Measurements from ENCODE around the gene PSME4. TPM values are rescaled to one million over a fixed set of nuclear protein-coding genes. Genes with fewer than 3 reads are reported as not detected.

Gene PSME4
- total and polyA plus RNA-seq, 2 donors, result 33.3 to 40.9 TPM

DNA sequence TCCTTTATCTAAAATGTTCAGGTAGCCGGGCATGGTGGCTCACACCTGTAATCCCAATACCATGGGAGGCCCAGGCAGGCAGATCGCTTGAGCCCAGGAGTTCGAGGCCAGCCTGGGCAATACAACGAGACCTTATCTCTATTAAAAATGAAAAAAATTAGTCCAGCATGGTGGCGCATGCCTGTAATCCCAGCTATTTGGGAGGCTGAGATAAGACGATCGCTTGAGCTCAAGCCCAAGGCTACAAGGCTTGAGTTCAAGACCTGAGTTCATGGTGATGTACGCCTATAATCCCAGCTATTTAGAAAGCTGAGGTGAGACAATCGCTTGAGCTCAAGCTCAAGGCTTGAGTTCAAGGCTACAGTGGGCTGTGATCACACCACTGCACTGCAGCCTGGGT, 65.4 kb downstream of the PSME4 start:
- Histone ChIP-seq H3K27me3 (ENCODE audit: control insufficient read depth in 2 of 2, insufficient read depth in 1 of 2, low read length in 1 of 2) (no peaks in the 10 kb centered on the region), H3K36me3 (ENCODE audit: control insufficient read depth in 2 of 2, insufficient read depth in 2 of 2, low read length in 1 of 2) (peaks cover 23 to 63% of the 10 kb centered on the region in 2 donors), H3K4me1 (ENCODE audit: control insufficient read depth in 2 of 2, insufficient read depth in 2 of 2, low read length in 2 of 2) (no peaks in the 10 kb centered on the region), H3K27ac (ENCODE audit: low read depth in 1 of 2, low read length in 1 of 2) (no peak overlapping the region), H3K4me3 (ENCODE audit: low read length in 2 of 2) (no peak overlapping the region), H3K9me3 (ENCODE audit: control insufficient read depth in 2 of 2, insufficient read depth in 1 of 2, low read length in 1 of 2) (no peaks in the 10 kb centered on the region)
- whole genome bisulfite sequencing, result 98% methylated on average over 9 of the region's 9 CpGs
- no peak for DNase-seq (ENCODE audit: low read depth in 6 of 9, low spot score in 9 of 9)

DNA sequence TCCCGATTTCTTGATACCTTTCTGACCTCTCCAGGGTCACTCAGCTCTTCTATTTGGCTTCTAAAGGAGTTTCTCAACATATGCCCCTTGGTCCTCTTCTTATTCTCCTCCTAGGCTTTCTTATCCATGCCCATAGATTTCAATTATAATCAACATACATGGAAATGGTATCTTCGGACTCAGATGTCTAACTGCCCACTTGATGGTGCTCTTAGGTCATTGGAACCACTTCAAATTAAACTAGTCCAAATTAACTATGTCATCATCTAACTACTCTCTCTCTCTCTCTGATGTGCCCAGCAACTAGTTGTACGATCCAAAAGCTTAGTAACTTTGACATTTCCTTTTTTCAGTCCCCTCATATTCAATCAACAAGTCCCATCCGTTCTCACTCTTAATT, 67.8 kb downstream of the PSME4 start:
- Histone ChIP-seq H3K27ac (ENCODE audit: low read depth in 1 of 2, low read length in 1 of 2) (no peak overlapping the region), H3K36me3 (ENCODE audit: control insufficient read depth in 2 of 2, insufficient read depth in 2 of 2, low read length in 1 of 2) (peaks cover 36 to 72% of the 10 kb centered on the region in 2 donors), H3K4me3 (ENCODE audit: low read length in 2 of 2) (no peak overlapping the region), H3K9me3 (ENCODE audit: control insufficient read depth in 2 of 2, insufficient read depth in 1 of 2, low read length in 1 of 2) (no peaks in the 10 kb centered on the region), H3K4me1 (ENCODE audit: control insufficient read depth in 2 of 2, insufficient read depth in 2 of 2, low read length in 2 of 2) (no peaks in the 10 kb centered on the region), H3K27me3 (ENCODE audit: control insufficient read depth in 2 of 2, insufficient read depth in 1 of 2, low read length in 1 of 2) (no peaks in the 10 kb centered on the region)
- no peak for DNase-seq (ENCODE audit: low read depth in 6 of 9, low spot score in 9 of 9)
- WGBS, result 98% methylated on average over 4 of the region's 4 CpGs

DNA sequence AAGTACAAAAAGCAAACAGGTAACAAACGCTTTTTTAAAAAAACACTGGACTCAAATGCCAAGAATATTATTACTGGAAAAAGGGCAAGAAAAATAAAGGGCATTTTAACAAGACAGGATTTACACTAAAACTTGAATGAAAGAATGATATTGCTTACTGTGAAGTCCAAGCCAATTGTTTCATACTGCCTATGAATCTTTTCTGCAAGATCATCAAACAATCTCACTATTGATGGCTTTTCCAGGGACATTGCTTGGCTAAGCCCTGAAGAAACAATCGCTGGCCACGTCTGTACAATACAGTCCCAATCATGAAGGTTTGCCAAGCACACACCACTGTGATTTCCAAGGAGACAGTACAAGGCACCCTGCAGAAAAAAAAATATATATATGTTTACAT, 69.6 kb downstream of the PSME4 start:
- DNase-seq (ENCODE audit: low read depth in 6 of 9, low spot score in 9 of 9), result no peak
- H3K27me3 ChIP-seq (ENCODE audit: control insufficient read depth in 2 of 2, insufficient read depth in 1 of 2, low read length in 1 of 2), result no peaks in the 10 kb centered on the region
- 98% methylated on average over 3 of the region's 3 CpGs for WGBS

DNA sequence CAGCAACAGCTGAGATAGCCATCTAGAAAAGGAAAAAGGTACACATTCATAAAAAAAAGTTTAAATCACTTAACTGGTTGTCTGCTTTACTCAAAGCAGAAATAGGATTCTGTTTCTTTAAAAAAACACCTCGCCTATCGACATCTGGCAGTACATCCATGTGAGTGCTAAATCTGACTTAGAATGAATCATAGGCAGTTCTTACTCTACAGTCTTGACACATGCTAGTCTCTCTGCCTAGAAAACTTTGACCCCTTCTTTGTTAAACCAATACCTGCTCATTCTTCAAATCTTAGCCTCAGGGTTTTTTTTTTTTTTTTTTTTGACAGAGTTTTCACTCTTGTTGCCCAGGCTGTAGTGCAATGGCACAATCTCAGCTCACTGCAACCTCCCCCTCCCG, 73.9 kb downstream of the PSME4 start:
- peaks cover 31 to 77% of the 10 kb centered on the region in 2 donors for H3K36me3 ChIP-seq (ENCODE audit: control insufficient read depth in 2 of 2, insufficient read depth in 2 of 2, low read length in 1 of 2)
- H3K27ac ChIP-seq (ENCODE audit: low read depth in 1 of 2, low read length in 1 of 2), result no peak overlapping the region
- DNase-seq (ENCODE audit: low read depth in 6 of 9, low spot score in 9 of 9), result no peak
- no peaks in the 10 kb centered on the region for H3K27me3 ChIP-seq (ENCODE audit: control insufficient read depth in 2 of 2, insufficient read depth in 1 of 2, low read length in 1 of 2)
- H3K4me1 ChIP-seq (ENCODE audit: control insufficient read depth in 2 of 2, insufficient read depth in 2 of 2, low read length in 2 of 2), result no peaks in the 10 kb centered on the region
- H3K4me3 ChIP-seq (ENCODE audit: low read length in 2 of 2), result no peak overlapping the region
- no peaks in the 10 kb centered on the region for H3K9me3 ChIP-seq (ENCODE audit: control insufficient read depth in 2 of 2, insufficient read depth in 1 of 2, low read length in 1 of 2)
- 95% methylated on average over 3 of the region's 3 CpGs for WGBS

More for the DNA sequence above, 69.6 kb downstream of the PSME4 start:
- H3K4me1 ChIP-seq (ENCODE audit: control insufficient read depth in 2 of 2, insufficient read depth in 2 of 2, low read length in 2 of 2), result no peaks in the 10 kb centered on the region
- H3K9me3 ChIP-seq (ENCODE audit: control insufficient read depth in 2 of 2, insufficient read depth in 1 of 2, low read length in 1 of 2), result no peaks in the 10 kb centered on the region
- no peak overlapping the region for H3K4me3 ChIP-seq (ENCODE audit: low read length in 2 of 2)
- H3K36me3 ChIP-seq (ENCODE audit: control insufficient read depth in 2 of 2, insufficient read depth in 2 of 2, low read length in 1 of 2), result peaks cover 40 to 65% of the 10 kb centered on the region in 2 donors
- no peak overlapping the region for H3K27ac ChIP-seq (ENCODE audit: low read depth in 1 of 2, low read length in 1 of 2)

DNA sequence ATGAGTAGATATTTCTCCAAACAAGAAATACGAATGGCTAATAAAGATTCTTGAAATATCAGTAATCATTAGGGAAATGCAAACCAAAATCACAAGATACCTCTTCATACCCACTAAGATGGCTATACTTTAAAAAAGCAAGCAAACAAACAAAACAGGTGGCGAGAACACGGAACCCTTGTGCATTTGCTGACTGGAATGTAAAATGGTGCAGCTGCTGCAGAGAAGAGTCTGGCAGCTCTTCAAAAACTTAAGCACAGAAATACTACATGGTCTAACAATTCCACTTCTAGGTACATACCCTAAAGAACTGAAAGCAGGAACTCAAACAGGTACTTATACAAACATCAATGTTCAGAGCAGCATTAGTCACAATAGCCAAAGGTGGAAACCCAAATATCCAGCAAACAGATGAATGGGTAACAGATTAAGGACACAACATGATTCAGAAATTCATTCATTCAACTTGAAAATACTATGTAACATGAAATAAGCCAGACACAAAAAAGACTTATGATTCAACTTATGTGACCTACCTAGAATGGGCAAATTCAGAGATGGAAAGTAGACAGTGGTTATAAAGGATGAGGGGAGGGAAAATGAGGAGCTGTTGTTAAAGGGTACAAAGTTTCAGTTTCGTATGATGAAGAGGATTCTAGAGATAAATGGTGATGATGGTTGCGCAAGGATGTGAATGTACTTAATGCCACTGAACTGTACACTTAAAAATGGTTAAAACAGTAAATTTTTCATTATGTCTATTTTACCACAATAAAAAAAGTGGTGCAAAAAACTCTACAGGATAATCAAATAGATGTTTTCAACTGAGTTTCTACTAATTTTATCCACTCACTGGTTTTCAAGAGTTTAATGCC, 84.2 kb downstream of the PSME4 start:
- no peak for DNase-seq (ENCODE audit: low read depth in 6 of 9, low spot score in 9 of 9)
- 97% methylated on average over 5 of the region's 5 CpGs for WGBS

DNA sequence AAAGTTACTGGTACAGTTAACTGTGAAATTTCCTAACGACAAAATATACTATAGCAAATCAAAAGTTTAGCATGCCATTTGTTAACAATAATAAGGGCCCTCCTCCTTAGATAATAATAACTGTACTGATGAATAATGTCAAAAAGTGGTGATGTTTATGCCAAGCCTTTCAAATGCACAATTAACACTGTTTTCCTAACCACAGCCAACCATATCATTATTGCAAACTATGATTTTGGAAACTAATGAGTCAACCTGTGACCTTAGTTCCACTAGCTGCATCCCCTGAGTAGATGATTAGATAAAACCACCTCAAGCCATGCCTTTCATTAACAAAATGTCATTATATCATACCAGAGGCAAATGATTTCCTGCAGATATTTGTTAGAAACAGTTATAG, 85.9 kb downstream of the PSME4 start:
- no peaks in the 10 kb centered on the region for H3K9me3 ChIP-seq (ENCODE audit: control insufficient read depth in 2 of 2, insufficient read depth in 1 of 2, low read length in 1 of 2)
- 99% methylated on average over 1 of the region's 1 CpG for WGBS
- H3K27me3 ChIP-seq (ENCODE audit: control insufficient read depth in 2 of 2, insufficient read depth in 1 of 2, low read length in 1 of 2), result no peaks in the 10 kb centered on the region
- peaks cover 4 to 73% of the 10 kb centered on the region in 2 donors for H3K36me3 ChIP-seq (ENCODE audit: control insufficient read depth in 2 of 2, insufficient read depth in 2 of 2, low read length in 1 of 2)
- H3K27ac ChIP-seq (ENCODE audit: low read depth in 1 of 2, low read length in 1 of 2), result no peak overlapping the region
- DNase-seq (ENCODE audit: low read depth in 6 of 9, low spot score in 9 of 9), result no peak
- H3K4me1 ChIP-seq (ENCODE audit: control insufficient read depth in 2 of 2, insufficient read depth in 2 of 2, low read length in 2 of 2), result no peaks in the 10 kb centered on the region
- H3K4me3 ChIP-seq (ENCODE audit: low read length in 2 of 2), result no peak overlapping the region

More for the DNA sequence above, 84.2 kb downstream of the PSME4 start:
- Histone ChIP-seq H3K27me3 (ENCODE audit: control insufficient read depth in 2 of 2, insufficient read depth in 1 of 2, low read length in 1 of 2) (no peaks in the 10 kb centered on the region), H3K27ac (ENCODE audit: low read depth in 1 of 2, low read length in 1 of 2) (no peak overlapping the region), H3K4me3 (ENCODE audit: low read length in 2 of 2) (no peak overlapping the region), H3K9me3 (ENCODE audit: control insufficient read depth in 2 of 2, insufficient read depth in 1 of 2, low read length in 1 of 2) (no peaks in the 10 kb centered on the region), H3K36me3 (ENCODE audit: control insufficient read depth in 2 of 2, insufficient read depth in 2 of 2, low read length in 1 of 2) (peaks cover 10 to 73% of the 10 kb centered on the region in 2 donors), H3K4me1 (ENCODE audit: control insufficient read depth in 2 of 2, insufficient read depth in 2 of 2, low read length in 2 of 2) (no peaks in the 10 kb centered on the region)

DNA sequence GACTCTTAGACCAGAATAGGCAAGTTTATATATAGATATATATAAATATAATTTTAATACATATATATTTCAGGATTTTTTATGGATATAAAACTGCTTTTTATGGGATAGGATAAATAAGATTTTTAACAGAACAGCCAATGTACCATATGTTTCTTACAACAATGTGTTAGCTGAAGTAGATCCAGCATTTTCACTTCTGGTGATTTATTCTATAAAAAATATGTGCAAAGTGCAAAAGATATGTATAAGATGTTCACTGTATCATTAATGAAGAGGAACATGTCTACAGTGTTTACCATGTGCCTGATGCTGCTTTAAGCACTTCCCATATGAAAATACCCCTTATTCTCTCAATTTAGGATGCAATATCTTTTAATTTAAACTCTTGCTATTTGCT, 88.8 kb downstream of the PSME4 start:
- peaks cover 4 to 65% of the 10 kb centered on the region in 2 donors for H3K36me3 ChIP-seq (ENCODE audit: control insufficient read depth in 2 of 2, insufficient read depth in 2 of 2, low read length in 1 of 2)
- H3K27me3 ChIP-seq (ENCODE audit: control insufficient read depth in 2 of 2, insufficient read depth in 1 of 2, low read length in 1 of 2), result no peaks in the 10 kb centered on the region

DNA sequence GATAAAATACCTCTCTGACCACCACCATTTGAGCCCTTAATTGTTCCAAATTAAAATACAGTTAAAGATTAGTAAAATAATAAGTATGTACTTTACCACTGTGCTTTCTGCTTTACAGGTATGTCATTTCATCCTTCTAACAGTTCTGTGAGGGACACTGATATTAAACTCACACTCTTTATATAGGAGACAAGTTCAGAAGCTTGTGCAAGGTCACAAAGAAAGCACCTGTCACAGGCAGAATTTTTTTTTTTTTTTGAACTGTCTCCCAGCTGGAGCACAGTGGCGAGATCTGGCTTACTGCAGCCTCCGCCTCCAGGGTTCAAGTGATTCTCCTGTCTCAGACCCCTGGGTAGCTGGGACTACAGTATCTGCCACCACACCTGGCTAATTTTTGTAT, 89.4 kb downstream of the PSME4 start:
- Histone ChIP-seq H3K36me3 (ENCODE audit: control insufficient read depth in 2 of 2, insufficient read depth in 2 of 2, low read length in 1 of 2) (peaks cover 4 to 62% of the 10 kb centered on the region in 2 donors), H3K27me3 (ENCODE audit: control insufficient read depth in 2 of 2, insufficient read depth in 1 of 2, low read length in 1 of 2) (no peaks in the 10 kb centered on the region), H3K9me3 (ENCODE audit: control insufficient read depth in 2 of 2, insufficient read depth in 1 of 2, low read length in 1 of 2) (no peaks in the 10 kb centered on the region), H3K27ac (ENCODE audit: low read depth in 1 of 2, low read length in 1 of 2) (no peak overlapping the region), H3K4me3 (ENCODE audit: low read length in 2 of 2) (no peak overlapping the region), H3K4me1 (ENCODE audit: control insufficient read depth in 2 of 2, insufficient read depth in 2 of 2, low read length in 2 of 2) (no peaks in the 10 kb centered on the region)
- 99% methylated on average over 2 of the region's 2 CpGs for WGBS
- no peak for DNase-seq (ENCODE audit: low read depth in 6 of 9, low spot score in 9 of 9)

More for the DNA sequence above, 88.8 kb downstream of the PSME4 start:
- Histone ChIP-seq H3K9me3 (ENCODE audit: control insufficient read depth in 2 of 2, insufficient read depth in 1 of 2, low read length in 1 of 2) (no peaks in the 10 kb centered on the region), H3K4me1 (ENCODE audit: control insufficient read depth in 2 of 2, insufficient read depth in 2 of 2, low read length in 2 of 2) (no peaks in the 10 kb centered on the region), H3K4me3 (ENCODE audit: low read length in 2 of 2) (no peak overlapping the region), H3K27ac (ENCODE audit: low read depth in 1 of 2, low read length in 1 of 2) (no peak overlapping the region)
- DNase-seq (ENCODE audit: low read depth in 6 of 9, low spot score in 9 of 9), result no peak

DNA sequence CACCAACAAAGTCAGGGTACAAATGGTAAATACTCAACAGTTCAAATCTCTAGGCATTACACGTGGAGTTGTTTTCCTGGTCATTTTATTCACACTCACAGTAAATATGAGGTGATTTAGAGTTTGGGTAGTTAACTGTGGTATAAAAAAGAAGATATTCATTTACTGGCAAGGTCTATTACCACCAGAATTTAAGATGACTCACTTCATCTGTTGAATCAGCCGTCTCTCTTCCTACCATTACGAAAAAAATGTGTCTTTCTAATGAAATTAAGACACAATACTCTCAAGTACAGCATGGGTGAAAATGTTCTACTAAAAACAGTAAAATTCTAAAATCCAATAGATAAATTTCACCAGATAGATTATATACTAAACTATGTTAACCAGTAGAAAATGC, 90.0 kb downstream of the PSME4 start:
- Histone ChIP-seq H3K4me3 (ENCODE audit: low read length in 2 of 2) (no peak overlapping the region), H3K27me3 (ENCODE audit: control insufficient read depth in 2 of 2, insufficient read depth in 1 of 2, low read length in 1 of 2) (no peaks in the 10 kb centered on the region), H3K4me1 (ENCODE audit: control insufficient read depth in 2 of 2, insufficient read depth in 2 of 2, low read length in 2 of 2) (no peaks in the 10 kb centered on the region), H3K9me3 (ENCODE audit: control insufficient read depth in 2 of 2, insufficient read depth in 1 of 2, low read length in 1 of 2) (no peaks in the 10 kb centered on the region), H3K27ac (ENCODE audit: low read depth in 1 of 2, low read length in 1 of 2) (no peak overlapping the region), H3K36me3 (ENCODE audit: control insufficient read depth in 2 of 2, insufficient read depth in 2 of 2, low read length in 1 of 2) (peaks cover 4 to 56% of the 10 kb centered on the region in 2 donors)
- WGBS, result 98% methylated on average over 3 of the region's 3 CpGs
- no peak for DNase-seq (ENCODE audit: low read depth in 6 of 9, low spot score in 9 of 9)

All from thymus (tissue), 11 donors.